Adipocyte (in vitro differentiated cells): ENCODE results near the gene BICD1.

Experiments used
- DNase-seq: peaks from one replicate; pipeline ENCODE4 v3.0.0-alpha.2; 2015; ENCODE audit warnings: low read depth
- H3K27me3 ChIP-seq: replicated peaks from 2 replicates; pipeline ENCODE4 v1.7.0; 2013; ENCODE audit warnings: mild to moderate bottlenecking, low read length, moderate library complexity; ENCODE audit not compliant: control insufficient read depth, insufficient read depth
- H3K36me3 ChIP-seq: 2 replicates; pipeline ENCODE4 v1.7.0; 2013; ENCODE audit warnings: low read length, mild to moderate bottlenecking, moderate library complexity; ENCODE audit not compliant: control insufficient read depth, insufficient read depth, severe bottlenecking
- H3K4me1 ChIP-seq: 2 replicates; pipeline ENCODE4 v1.7.0; 2013; ENCODE audit warnings: mild to moderate bottlenecking, low read length, moderate library complexity; ENCODE audit not compliant: control insufficient read depth, insufficient read depth
- H3K4me3 ChIP-seq: 2 replicates; pipeline ENCODE4 v1.7.0; 2013; ENCODE audit warnings: mild to moderate bottlenecking, low read length, moderate library complexity
- H3K9ac ChIP-seq: 2 replicates; pipeline ENCODE4 v1.7.0; 2013; ENCODE audit warnings: mild to moderate bottlenecking, low read length, moderate library complexity
- H3K9me3 ChIP-seq: 2 replicates; pipeline ENCODE4 v1.7.0; 2013; ENCODE audit warnings: mild to moderate bottlenecking, low read length, moderate library complexity; ENCODE audit not compliant: control insufficient read depth

Gene BICD1

GRCh38 chr12:32419520-32419960, 312.9 kb downstream of the BICD1 start:
- peak overlapping the region; percentile 10 for H3K9ac ChIP-seq
- no peak for DNase-seq
- H3K4me3 ChIP-seq = peak overlapping the region; percentile 12
- H3K36me3 ChIP-seq = no peaks in the 10 kb centered on the region
- H3K4me1 ChIP-seq = peaks cover 31% of the 10 kb centered on the region
- H3K9me3 ChIP-seq = no peaks in the 10 kb centered on the region
- H3K27me3 ChIP-seq = no peaks in the 10 kb centered on the region

GRCh38 chr12:32420356-32420755, 313.7 kb downstream of the BICD1 start:
- Histone ChIP-seq H3K4me3 (peak overlapping the region; percentile 12), H3K27me3 (no peaks in the 10 kb centered on the region), H3K4me1 (peaks cover 31% of the 10 kb centered on the region), H3K36me3 (no peaks in the 10 kb centered on the region), H3K9ac (no peak overlapping the region), H3K9me3 (no peaks in the 10 kb centered on the region)
- no peak for DNase-seq

GRCh38 chr12:32423559-32423958, 316.9 kb downstream of the BICD1 start:
- H3K9me3 ChIP-seq = peaks cover 6% of the 10 kb centered on the region
- H3K27me3 ChIP-seq = no peaks in the 10 kb centered on the region
- peaks cover 31% of the 10 kb centered on the region for H3K4me1 ChIP-seq
- DNase-seq = no peak
- H3K4me3 ChIP-seq = no peak overlapping the region
- H3K36me3 ChIP-seq = no peaks in the 10 kb centered on the region
- no peak overlapping the region for H3K9ac ChIP-seq

- no peaks in the 10 kb centered on the region for H3K36me3 ChIP-seq
- H3K4me1 ChIP-seq = peaks cover 5% of the 10 kb centered on the region
- H3K27me3 ChIP-seq = peaks cover 4% of the 10 kb centered on the region
- H3K9me3 ChIP-seq = peaks cover 10% of the 10 kb centered on the region
- DNase-seq = no peak
- no peak overlapping the region for H3K9ac ChIP-seq
- no peak overlapping the region for H3K4me3 ChIP-seq
Measured at GRCh38 chr12:32431025-32431424, 324.4 kb downstream of the BICD1 start.
